HG02798 (cell line): Measurements from ENCODE around the gene FOXP2.
"Not testable (repeated sequence)": the region's sequence is repeated elsewhere in the genome, so short reads cannot be mapped to it uniquely, and the experiment has no call there.

Experiments used
- ATAC-seq: cut with Tn5 transposase; IDR thresholded peaks from one replicate; pipeline ENCODE4 v1.9.1; 2021; ENCODE audit warnings: mild to moderate bottlenecking; ENCODE audit not compliant: unreplicated experiment, poor library complexity

Gene FOXP2

DNA sequence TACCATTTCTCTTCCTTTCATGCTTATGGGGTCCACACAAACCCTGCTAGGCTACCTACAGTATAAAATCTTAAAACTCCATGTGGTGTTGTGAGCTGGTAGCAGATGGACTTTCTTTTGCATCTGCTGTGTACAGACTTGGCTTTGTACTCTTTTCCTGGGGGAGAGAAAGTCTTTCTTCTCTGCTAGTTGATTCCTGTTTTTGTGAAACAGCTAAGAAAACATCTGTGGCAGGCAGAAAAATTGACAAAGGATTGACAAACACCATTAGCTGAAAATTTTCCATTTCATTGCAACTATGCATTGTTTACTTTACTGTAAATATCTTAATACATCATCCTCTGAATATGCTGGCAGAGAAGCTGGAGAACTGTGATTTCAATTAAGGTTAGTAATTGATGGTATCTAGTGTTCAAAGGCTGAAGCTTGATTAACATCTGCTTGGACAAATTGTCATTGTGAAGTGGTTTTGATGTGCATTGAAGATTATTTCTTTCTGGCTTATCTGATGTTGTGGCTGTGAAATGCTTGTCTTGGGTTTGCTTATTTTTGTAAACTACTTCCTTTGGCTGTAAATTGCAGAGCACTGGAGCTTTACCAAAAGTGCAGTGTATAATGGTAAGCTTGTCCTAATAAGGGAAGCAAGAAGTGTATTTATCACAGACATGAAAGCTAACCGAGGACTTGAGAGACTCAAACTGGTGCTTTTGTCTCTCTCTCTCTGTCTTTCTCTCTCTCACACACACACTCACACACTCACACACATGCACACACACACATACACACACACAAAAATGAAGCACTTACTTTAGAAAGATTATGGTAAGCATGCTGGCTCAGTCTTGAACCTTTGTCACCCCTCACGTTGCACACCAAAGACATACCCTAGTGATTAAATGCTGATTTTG lies at the start of gene FOXP2:
Gene FOXP2 (plus strand): TSS at position 660 of the 908 bp plus-strand sequence. CDS start 11,697 bp downstream, outside the sequence.
- ATAC-seq: no peak

DNA sequence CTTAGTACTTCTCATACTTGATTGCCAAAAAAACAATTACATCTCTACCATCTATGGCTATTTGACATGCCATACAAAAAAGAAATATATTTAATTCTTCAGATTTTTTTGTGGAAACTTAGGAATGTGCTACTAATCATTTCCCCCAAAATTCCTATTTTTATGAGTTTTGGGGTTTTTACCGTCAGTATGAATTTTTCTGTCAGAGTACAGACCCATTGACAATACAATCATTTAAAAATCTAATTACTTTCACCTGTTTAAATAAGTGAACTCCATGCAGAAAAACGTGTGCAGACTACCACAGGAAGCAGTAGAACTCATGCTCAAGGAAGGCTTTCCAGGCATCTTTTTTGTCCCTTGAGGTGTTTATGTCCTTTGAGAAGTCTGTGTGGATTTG lies 48.8 kb upstream of the FOXP2 start:
- ATAC-seq: no peak

DNA sequence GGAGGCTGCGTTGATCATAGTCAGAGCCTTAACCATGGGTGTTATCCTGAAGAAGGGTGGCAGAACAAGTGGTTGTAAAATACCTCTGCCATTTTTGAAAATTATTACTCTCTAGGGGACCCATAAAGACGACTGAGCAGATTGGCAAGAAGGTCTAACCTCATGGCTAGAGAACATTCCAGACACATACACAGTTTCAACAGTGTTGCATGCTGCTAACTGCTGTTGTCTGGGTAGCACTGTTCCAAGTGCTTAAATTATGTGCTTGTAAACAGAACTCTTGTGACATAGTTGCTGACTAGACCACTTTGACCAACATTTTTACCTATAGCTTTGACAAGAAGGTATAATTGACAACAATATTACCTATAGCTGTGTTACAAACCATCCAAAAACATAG lies 46.1 kb upstream of the FOXP2 start:
- ATAC-seq: no peak

DNA sequence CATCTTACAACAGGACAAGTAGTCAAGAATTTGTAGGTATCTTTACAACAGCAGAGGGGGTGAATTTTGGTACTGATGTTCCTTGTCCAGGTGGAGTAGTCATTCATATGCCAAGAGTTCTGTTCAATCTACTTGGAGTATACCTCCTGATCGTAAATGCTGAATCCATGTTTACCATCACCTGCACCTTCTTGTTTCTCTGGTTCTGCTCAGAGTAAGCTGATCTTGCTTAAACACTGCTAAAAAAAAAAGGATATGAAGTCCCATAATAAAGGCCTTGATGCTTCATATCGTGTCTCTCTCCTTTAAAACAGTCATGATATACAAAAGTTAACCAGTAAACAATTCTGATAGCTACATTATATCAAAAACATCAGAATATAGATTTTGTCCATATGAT lies 45.3 kb upstream of the FOXP2 start:
- no peak for ATAC-seq

DNA sequence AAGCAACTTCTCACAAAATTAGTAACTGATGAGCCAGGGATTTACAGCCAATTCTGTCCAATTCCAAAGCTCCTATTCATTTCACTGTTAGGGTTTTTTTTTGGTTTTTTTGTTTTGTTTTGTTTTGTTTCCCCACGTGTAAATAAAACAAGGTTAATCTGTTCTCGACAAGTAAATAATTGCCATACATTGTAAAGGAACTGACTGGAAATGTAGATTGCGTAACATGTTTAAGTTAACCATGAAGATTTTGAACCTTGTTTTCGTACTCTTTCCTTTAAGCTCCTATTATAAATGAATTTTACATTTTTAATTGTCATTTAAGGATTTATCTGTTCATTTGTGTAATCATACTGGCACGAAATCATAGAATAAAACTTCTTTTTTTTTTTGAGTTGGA lies 42.0 kb upstream of the FOXP2 start:
- no peak for ATAC-seq

DNA sequence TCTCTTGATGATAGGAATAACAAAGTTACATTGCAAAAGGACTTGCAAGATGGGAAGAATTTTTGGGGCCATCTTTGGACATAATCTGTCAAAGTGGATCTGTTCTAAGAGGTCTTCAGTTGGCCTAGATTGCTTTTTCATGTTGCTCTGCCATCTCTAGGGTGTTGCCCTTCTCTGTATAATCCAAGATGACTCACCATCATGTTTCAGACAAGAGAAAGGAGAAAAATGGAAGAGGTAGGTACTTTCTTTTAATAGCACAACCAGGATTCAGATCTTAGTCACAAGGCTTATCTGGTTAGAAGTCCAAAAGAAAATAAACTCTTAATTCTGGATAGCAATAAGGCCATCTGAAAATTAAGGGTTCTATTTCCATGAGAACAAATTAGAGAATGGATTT lies 38.7 kb upstream of the FOXP2 start:
- no peak for ATAC-seq

DNA sequence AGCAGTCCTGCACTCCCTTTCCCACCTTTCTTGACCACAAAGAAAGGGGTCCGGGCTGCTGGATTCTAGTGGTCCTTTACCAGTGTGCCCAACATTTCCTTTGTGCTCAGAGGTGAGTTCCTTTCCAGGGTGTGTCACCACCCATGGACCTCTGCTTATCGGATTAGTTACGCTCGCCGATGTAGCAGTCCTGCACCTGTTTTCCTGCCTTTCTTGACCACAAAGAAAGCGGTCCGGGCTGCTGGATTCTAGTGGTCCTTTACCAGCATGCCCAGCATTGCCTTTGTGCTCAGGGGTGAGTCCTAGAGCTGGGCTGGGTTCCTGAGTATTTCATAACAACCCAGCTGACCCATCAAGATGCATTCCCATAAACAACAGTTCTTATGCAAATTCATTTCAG lies 30.7 kb upstream of the FOXP2 start:
- not testable (repeated sequence) for ATAC-seq

DNA sequence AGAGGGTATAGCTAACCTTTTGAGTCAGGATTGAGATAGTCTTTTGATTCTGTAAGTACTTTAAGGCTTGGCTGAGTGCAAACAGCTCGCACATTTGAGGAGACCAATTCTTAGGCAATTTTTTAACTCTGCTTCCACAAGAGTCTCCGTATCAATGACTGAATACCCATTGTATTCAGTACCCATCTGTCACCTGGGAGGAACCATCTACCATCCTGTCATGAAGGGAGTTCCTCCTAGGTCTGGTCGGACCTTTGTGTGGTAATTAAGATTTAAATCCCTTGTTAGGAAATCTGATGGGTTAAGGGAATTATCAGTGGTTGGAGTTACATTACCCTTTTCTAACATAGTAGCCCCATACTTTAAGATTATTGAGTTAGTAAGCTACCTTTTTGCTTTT lies 30.3 kb upstream of the FOXP2 start:
- ATAC-seq: not testable (repeated sequence)

DNA sequence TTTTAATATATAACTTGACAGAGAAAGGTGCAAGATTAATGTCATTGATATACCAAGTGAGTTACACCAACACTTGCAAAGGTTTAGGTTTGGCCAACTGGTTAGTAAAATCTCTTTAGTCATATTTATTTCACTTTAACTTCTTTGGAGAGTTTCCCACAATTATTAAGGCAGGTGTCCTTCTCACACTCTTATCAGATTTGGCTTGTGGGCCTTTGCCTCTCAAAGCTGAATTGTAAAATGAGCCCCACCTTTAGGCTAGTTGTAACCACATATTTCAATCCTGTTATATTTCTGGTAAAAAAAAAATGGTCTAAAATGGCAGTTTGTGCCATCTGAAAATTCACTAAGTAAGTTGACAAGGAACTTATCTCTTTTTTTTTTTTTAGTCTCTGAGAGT lies 26.6 kb upstream of the FOXP2 start:
- no peak for ATAC-seq

DNA sequence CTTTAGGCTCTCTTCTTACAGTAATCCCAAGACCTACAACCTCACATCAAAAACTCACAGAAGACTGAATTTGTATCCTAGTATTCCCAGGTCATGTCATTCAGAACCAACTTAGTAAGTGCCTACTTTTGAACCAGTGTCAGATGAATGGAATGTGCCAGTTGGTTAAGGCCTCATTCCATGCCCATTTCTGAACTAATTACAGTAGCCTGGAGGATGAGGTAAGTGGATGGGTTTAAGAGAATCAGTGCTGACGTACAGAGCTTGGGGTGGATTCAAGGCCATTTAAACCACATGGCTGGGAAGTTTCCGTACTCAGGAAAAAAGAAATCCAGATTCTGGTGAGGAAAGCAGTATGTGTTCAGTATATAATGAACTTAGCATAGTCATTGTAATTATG lies 21.9 kb upstream of the FOXP2 start:
- ATAC-seq: no peak

DNA sequence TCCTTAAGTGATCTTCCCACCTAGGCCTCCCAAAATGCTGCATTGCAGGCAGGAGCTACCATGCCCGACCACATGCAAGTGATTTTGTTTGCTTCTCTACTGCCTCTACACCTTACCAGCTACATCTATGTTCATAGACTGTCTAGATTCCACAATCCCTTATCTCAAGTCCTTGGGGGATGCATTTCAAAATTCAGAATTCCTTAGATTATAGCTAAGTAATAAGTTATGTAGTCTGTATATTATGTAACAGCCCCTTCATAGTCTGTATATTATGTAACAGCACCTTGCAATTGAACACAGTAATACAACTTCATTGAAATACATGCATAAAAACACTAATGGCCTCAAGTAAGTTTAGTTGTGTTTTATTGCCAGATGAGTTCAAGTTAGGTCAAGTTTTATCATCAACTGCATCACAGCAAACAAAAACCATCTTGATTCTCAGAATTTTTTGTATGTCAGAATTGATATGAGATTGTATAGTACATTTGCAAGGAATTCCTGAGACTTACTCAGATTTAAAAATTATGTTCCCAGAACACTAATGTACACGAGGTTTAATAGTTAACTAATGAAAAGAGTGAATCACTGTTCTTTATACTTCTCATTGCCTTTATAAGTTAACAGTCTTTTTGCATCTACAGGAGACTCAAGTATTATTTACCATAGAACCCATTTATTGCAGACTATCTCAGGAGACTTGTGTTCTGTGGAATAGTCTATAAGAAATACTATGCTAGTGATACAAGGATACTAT lies 11.6 kb upstream of the FOXP2 start:
- ATAC-seq: no peak

DNA sequence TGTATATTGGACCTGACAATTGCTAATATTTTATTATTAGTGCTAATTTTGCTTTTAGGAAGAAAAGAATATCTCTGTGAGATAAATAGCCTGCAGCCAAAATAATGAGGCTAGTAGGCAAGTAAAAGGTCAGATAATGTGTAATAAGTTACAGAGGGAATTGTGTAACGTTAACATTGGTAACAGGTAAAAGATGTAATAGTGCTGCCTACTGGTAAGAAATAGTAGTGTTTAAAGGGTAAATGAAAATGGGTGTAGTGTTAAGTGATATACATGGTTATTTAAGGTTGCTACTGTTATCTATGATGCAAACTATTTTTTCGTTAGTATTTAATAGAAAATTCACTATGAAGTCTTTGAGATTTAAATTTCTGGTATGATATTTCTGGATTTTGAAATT lies 9.2 kb upstream of the FOXP2 start:
- ATAC-seq: peak; percentile 61

DNA sequence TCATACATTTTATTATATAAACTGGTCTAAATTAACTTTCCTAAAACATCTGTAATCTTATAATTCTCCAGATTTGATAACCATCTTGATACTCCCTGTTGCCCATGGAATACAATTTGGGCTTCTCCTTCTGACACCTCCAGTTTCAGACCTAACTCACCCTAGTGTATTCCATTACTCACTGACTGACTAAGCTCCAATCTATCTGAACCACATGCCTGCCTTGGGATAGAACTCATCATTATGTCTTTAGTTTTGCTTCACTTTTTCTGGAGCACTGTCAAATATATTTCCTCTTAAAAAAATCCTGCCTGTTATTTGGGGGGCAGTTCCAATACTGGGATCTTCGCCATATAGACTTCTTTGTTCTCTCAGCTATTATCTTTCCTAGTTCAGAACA lies 4.9 kb upstream of the FOXP2 start:
- ATAC-seq: no peak

DNA sequence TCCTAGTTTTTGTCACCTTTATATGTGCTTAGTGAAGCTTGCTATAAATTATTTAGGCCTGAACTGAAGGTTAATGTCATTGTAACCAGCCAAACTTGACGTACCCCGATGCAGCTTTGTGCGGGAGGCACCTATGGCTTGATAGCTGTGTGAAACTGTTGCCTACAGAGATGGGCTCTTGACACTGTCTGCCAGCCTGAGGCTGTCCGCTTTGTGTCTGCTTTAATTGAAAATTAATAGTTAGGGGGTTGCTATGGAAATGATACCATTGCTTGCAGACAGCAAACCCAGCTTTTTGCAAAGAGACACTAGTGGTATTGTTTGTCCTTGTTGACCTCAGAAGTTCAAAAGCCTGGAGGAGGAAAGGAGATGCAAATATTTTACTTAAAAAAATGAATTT lies 2.1 kb upstream of the FOXP2 start:
- ATAC-seq: no peak

DNA sequence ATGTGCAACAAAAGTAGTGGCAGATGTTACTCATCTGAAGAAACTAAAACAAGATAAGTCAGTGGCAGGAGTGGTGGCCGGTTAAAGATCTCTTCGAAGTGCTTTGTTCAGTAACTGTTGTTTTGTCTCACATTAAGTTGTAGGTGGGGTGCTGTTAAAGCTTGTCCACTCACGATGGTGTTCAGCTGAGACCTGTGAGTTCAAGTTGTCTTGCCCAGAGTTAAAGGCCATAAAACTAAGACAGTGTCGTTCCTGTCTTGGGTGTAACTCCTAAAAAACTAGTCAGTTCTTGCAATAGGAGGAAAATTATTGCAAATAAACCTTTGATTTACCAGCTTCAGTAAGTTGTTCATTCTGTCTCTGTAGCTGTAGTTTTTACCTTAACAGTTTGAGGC lies 857 bp upstream of the FOXP2 start:
- no peak for ATAC-seq

DNA sequence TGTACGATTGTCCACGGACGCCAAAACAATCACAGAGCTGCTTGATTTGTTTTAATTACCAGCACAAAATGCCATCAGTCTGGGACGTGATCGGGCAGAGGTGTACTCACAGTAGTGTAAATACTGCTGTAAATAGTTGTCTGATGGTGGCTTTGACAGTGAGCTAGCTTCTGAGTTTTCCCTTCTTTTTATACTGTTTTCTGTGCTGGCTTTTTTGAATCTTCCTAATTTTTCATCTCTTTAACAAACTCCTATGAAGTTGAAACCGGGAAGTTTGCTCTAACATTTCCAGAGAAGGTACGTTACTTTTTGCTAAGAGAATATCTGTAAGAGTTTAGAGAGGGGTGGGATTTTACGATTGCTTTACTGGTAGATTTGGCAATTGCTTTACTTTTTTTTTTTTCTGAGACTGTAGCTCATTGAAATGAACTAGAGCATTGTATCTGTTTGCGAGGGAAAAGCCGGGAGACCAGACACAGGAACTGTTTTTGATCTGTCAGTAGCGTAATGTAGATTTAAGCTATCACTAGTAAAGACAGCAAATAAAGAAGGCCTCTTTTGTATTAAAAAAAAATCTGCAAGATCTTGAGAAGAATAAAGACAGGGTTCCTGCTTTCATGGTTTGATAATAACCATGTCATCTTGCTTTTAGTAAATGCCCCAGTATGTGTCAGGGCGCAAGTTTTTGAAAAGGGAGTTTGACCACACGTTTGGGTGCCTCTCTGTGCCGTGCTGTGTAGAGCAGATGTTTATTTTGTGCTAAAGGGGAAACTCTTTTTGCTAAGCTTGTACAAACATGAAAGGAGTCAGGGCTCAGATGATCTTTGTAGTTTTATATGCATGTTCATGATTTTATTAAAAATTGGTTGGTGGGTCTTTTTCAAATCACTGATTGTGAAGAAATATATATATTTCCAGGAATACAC lies 712 bp downstream of the FOXP2 start:
- no peak for ATAC-seq

DNA sequence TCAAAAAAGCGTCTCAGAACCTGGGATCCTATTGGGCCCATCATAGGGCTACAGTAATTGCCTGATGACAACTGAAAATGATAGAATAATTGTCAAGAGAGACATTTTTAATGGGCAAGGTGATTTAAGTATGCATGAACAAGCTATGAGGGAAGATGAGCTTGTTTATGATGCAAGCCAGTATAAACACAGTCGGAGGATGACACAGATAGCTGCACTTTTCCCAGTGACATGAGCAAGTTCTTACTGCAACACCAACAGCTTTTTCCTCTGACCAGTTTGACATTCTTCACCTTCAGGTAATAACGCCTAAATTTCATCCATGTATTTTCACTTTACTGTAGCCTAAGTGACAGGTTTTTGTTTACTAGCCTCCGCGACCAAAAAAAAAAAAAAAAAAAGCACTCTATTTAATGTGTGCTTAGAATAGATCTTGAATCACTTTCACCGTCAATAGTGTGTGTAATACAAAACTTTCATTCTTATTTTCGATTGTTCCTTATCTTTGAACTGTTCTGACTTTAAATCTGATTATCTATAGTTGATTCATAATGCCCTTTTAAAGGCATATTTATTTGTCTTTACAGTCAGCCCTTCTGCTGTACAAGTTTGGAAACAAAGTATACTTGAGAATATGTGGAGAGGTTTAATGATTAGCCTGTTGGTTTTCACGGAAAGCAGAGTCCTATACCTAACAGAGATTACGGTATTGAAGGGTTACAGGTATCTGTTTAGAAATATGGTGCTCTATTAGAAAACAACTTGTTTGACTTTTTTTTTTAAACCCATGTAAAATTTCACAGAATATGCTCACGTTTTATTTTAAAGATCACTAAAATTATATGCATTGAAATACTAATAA lies 1.7 kb downstream of the FOXP2 start:
- ATAC-seq: no peak

DNA sequence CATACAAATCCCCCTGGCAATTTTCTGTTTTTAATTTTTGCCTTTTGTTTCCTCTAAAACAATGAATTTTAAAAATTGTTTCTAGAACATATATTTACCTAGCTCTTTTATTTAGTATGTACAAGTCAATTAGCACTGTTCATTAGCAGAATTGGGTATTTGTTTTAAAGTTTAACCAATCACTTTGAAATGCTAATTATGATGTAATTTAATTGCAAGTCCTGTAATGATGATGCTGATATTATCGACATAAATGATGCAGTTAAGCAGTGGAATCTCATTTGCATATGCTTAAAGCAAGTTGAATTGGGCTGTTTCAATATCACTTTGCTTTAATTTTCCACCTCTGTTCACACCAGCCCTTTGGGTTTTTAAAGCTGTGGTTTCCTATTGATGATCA lies 2.7 kb downstream of the FOXP2 start:
- ATAC-seq: no peak

DNA sequence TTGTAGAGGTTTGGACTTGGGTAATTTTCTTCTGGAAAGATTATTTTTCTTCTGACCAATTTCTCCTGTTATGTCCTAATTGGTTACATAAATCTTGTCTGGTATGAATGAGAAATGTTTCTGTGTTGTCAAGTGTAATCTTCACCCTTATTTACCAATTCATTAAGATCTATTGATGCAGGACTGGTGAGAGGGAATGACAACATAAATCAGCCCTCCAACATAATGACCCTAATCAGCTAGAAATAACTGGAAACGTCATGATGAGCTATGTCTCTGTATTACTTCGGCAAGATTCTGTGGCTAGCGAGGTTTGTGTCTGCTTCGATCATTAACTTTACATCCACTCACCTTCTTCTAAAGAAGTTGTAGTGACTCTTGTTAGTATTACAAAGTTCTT lies 3.5 kb downstream of the FOXP2 start:
- no peak for ATAC-seq
